Stimulated activated CD4-positive, alpha-beta T cell treated with anti-CD3 and anti-CD28 coated beads, TNF-alpha, amount 100 ng/mL, for 1 hour (primary cell): Measurements from ENCODE around the gene SLC38A11.

ENCODE experiments used
- DNase-seq, 3 donors: peaks; one replicate each; pipeline ENCODE4 v3.0.0-alpha.2; 2020; ENCODE audit warnings: low read depth in 3 of 3, low spot score in 1 of 3

The SLC38A11 gene

DNA sequence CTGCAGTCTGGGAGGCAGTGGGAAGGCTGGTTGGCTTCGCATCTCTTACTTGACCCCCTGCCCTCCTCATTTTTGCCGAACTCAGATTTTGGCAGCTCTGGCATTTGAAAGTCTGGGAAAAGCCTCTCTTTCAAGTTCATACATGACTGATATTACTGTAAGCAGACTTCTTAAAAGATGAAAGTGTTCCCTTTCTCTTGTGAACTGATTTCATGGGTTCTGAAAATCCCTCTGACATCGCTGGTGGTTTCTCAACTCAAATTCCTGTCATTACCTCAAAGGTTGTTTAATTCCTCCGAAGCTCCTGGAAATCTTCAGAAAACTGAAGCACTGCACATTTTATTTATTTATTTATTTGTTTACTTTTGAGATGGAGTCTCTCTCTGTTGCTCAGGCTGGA, 16.9 kb upstream of the SLC38A11 start:
- DNase-seq: no peak

DNA sequence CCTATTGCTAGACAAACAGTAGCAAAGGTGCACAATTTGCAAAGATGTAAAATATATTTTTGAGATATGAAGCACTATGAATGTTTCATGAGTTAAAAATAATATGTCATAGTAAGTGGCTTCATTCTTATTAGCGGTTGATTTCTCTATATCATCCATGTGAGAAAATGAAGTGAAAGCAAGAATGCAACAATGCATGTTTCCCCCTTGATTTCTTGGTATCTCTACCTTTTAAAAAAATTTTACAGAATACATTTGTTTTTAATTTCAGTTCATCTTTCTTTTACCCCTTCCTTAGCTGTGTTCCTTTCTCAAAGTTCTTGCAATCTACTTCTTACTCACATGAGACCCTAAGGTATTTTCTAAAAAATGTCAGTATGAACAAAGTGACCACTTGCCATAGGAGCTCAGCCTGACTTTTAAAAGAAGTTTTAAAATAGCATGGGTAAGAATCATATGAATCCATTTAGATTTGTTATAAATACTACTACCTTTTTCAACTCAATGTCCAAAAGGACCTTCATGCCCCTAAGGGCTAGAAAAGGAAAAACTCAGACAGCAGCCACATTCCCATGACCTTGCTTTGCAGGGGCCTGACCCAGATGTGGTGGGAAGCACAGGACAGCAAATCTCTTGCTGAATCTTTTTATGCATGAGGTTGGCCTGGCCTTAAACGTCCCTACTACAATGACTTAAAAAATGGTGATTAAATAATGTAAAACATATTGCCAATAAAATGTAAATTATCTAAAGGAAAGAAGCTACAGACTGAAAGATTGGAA, 14.8 kb upstream of the SLC38A11 start:
- no peak for DNase-seq

DNA sequence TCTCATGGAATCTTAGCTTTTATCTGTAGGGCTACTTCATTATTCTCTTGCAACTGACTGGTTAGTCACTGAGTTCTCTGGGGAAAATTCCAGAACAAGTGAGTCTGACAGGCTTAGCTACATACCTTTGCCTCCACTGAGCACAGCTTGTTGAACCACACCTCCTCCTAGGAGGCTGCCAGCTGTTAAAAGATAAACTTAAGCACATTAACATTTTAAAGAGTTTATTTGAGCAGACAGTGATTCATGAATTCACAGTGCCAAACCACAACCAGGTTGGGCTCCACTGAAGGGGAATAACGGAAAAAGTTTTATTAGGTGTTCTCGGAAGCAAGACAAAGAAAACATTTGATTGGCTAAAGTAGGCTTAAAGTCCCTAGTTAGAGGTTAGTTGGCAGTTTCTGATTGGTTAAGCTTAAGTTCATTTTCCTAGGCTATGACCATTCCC, 12.5 kb upstream of the SLC38A11 start:
- DNase-seq: no peak

DNA sequence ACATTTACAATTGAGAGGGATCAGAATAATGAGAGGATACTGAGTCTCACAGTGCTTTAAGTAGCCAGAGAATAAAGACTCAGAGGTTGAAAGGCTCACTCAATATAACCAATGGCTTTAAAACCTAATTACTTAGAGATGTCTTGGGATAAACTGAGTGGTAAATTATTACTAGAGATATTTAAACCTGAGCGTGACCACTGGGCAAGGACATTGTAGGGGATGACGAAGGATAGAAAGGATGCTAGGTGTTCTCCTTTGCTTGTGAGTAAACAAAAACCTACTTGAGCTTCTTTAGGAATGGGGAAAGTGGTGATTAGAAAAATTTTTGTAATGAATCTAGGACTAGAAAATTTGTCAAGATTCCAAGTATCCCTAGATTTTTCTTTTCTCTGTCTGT, 12.0 kb upstream of the SLC38A11 start:
- no peak for DNase-seq

DNA sequence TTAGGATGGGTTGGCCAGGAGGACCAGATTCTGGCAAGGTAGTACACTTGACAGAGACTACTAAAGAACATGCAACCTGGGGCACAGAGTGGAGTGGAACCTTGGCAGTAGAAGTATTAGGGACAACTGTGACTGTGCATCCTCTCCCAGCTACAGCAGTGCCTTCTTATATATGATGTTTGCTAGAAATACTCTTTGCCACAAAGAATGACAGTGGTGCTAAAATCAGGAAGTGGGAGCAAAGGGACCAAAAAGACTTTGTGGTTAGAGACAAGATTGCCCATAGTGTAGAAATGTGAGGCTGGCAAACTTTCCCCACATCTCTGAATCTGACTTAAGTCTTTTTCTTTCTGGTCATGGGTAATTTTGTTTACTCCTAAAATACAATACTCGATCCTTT, 9.4 kb upstream of the SLC38A11 start:
- no peak for DNase-seq

DNA sequence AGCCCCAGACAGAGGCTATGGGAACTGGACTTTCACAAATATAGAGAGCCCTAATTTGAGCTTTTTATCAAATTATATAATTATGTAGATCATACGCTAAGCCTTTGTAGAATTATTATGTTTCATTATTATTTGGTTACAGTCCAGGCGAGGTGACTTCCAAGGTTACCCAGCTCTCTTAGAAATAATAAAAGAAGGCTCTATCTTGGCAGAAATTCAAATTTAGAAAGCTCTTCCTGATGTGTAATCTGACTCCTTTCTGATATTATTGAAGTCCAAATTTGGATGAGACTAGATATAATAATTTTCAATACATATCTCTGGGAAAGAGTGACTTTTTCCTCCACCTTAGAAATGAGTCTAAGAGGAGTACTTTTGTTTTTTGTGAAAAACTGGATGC, 4.8 kb upstream of the SLC38A11 start:
- no peak for DNase-seq

DNA sequence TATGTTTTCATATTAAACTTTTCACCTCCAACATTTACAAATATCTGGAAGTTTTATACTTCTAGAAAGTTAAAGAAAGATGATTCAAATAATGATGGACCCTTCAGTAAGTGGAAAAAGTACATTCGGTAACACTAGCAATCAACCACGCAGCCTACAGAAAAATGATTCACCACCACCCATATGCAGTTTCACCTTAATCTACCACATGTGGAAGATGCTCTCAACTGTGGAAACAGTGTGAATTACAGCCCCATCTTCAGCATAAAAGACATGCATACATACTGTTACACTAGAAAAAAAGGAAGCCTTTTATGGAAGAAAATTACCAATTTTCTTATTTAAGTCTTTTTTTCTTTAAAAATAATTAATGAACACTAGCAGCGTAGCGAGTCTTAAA, 1.1 kb downstream of the SLC38A11 start:
- no peak for DNase-seq

DNA sequence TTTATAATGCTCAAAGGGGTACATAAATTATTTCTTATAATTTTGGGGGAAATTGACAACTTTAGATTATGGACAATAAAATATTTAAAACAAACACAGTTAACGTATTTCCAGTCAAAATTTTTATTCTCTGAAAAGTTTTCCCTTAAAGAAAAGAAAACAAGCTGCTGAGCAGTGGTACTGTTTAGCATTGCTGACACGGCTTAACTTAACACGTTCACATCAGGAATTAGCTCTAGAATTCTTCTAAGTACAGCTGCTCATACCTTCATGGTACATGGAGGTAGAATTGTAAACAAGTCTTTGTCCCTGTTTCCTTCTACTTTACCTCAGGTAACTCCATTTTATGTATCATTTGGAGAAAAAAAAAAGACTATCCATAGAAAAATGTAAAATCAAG, 2.0 kb downstream of the SLC38A11 start:
- DNase-seq: no peak

DNA sequence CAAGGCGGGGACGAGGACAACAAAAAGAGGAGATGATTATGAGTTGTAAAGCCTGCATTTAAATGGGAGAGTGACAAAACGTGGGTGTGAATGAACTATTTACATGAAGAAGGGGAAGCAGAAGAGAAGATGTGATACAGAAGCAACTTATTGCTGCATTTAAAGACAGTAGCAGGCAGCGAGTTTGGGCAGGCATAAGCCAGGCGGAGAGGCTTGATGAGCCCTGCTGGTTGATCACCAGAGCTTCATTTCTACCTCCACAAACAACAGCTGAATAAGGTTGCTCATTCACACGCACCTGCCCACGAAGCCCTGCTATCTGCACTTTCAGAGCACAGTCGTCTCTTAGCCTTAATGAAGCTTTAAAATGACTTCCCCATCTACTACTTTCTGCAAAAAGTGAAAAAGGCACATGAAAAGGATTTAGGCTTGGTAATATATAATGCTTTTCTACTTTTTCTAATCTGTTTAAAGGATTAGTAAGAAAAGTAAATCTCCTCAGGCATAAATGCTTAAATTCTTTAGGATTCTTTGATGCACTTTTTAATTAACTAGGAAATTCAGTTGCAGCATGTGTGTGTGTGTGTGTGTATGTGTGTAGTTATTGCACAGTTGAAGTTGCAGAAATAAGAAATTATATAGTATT, 3.1 kb downstream of the SLC38A11 start:
- no peak for DNase-seq

DNA sequence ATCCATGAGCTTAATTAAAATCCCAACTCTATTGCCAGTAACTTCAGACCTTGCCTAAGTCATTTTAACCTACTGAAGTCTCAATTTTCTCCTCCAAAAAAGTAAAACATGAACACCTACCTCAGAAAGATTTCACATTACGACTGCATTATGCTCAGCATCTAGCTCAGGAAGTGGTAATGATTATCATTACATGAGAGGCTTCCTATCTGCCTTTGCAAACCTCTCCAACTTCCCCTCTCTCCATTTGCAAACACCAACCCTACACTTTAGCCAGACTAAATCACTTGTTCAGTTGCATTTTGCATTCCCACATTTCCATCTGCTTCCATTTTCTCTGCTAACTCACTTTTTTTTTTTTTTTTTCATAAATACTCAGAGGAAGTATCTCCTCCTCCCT, 6.8 kb downstream of the SLC38A11 start:
- no peak for DNase-seq

DNA sequence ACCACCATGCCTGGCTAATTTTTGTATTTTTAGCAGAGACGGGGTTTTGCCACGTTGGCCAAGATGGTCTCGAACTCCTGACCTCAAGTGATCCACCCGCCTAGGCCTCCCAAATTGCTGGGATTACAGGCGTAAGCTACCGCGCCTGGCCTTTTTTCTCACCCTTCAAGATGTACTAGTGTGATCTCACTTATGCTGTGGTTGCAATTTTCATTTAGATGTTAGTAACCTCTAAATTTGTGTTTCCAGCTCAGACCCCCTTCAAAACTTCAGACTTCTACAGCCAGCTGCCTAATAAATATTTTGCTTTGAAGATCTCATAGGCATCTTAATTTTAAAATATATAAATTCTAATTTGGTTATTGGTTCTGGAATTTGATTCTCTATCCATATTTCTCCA, 8.0 kb downstream of the SLC38A11 start:
- DNase-seq: no peak

DNA sequence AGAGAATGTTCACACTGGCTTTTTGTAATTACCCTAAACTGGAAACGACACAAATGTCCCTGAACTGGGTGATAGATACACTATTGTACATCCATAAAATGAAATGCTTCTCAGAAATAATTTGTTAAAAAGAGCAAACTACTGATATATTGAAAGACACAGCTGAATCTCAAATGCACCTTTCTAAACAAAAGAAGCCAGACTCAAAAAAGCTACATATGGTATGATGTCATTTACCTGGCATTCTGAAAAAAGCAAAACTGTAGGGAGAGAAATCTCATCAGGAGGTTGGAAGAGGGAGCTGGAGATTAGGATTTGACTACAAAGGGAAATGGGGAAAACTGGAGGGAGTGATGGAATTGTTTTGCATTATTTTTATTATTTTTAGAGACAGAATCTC, 12.0 kb downstream of the SLC38A11 start:
- no peak for DNase-seq

DNA sequence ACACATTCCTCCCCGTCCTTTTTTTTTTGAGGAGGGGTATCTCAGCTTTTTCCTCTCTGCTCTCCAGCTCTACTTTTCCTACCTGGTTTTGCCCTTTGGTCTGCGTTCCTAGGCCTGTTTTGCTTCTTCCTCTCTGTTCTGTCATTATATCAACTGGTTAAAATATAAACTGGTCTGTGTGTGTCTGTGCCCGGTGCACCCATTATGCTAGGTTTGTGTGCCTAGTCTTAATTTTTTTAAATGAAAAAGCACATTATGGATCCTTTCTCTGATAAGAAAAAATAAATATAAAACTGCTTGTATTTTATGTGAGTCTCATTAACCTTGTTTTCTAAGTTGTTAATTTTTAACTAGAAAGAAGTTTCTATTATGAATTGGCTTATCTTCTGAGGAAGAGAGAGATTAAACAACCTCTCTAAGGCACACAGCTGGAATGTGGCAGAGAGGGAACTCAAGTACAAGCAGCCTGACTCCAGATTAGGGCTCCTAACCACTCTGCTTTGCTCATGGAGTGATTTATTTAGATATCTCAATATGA, 17.4 kb downstream of the SLC38A11 start:
- no peak for DNase-seq

DNA sequence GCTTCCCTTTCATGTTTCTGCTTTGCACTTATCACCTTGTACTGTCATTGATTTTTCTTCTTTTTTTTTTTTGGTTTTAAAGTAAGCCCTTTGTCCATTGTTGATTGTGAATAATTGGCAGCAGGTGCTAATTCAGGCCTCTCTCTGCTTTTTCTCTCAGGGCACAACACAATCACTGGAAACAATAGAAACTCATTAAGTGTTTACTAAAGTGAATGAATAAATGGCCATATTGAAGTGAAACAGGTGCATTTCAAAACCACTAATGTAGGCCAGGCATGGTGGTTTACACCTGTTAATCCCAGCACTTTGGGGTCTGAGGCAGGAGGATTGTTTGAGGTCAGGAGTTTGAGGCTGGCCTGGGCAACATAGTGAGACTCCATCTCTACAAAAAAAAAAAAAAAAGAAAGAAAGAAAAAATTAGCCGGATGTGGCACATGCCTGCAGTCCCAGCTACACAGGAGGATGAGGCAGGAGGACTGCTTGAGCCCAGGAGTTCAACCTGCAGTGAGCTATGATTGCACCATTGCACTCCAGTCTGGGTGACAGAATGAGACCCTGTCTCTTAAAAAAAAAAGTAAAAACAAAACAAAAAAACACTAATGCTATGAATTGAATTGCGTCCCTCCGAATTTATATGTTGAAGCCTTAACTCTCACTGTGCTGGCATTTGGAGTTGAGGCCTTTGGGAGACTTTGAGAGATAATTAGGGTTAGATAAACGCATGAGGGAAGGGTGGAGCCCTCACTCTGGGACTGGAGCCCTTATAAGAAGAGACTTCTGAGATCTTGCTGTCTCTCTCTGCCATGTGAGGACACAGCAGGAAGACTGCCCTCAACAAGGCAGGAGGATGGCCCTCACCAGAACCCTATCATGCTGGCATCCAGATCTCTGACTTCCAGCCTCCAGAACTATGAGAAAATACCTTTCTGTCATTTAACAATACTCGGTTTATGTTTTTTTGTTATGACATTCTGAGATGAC, 19.9 kb downstream of the SLC38A11 start:
- no peak for DNase-seq

DNA sequence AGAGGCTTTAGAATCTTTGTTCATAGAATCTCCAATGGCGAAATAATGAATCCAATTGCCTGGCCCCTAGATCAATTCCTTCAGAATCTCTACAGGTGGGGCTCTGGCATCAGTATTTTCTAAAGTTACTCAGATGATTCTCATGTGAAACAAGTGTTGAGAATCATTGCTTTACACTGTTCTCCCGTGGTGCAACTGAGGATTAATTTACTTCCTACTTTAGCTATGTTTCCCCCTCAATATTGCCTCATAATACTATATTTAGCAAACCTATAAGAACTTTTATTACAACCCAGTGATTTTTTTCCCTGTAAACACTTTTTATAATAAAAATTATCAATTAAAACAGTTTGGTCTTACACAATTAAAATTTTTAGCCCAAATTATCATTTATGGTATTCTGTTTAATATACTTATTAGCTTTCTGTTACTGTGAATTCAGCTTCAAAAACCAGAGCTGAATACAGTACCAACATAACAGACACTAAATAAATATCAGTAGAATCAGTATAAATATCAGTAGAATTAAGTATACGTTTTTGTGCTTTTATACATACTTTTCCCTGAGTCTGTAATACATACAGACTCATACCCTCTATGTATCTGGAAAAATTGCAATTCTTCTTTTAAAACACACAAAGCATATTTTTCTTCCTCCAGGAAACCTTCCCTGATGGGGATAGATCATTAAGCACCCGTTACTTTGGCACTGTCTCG, 20.8 kb downstream of the SLC38A11 start:
- no peak for DNase-seq

DNA sequence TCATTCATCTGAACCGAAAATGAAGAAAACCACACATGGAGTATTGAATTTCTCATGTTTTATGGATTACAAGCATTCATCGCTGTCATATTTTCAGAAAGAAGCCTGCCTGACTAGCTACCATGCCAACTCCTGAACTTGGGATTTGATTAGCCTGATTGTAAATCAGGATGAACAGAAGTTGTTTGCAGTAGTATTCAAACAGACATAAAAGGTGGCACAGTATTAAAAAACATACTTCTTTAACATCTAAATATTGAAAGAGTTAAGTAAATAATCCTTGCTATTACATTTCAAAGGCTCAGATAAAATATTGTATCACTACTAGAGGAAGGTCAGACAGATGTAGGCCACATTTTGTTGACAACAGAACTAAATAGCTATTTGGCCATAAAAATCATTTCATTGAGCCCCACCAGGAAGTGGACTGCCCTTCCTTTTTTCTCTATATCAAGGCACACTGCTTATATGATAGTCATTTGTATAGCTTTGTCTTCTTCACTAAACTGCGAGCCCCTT, 21.6 kb downstream of the SLC38A11 start:
- DNase-seq: no peak

DNA sequence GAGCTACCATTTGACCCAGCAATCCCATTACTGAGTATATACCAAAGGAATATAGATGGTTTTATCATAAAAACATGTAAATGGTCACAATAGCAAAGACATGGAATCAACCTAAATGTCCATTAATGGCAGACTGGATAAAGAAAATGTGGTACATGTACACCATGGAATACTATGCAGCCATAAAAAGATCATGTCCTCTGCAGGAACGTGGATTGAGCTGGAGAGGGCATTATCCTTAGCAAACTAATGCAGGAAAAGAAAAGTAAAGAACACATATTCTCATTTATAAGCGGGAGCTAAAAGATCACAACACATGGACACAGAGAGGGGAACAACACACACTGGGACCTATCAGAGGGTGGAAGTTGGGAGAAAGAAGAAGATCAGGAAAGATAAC, 22.9 kb downstream of the SLC38A11 start:
- DNase-seq: no peak

DNA sequence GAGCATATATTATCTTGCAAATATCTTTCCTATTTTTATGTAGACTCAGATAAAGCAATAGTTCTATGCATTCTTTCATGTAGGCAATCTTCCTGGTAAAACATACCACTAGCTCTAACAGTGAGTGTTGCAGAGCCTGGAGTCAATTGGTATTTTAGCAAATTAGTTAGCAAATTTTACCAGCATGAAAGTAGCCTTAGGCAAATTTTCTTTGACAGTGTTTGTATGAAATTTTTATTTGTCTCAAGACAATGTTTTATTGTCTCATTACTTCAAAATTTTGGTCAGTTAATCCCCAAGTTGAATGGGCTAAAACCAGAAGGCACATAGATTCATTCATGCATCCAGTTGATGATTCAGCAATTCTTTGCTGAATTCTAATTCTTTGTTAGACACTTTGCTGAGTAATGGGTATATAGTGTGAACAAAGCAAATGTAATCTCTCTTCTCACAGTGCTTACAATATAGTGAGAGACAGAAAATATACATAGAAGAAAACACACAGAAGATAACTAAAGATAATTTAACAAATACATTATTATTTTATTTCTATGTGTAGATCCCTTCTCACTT, 27.1 kb downstream of the SLC38A11 start:
- no peak for DNase-seq

DNA sequence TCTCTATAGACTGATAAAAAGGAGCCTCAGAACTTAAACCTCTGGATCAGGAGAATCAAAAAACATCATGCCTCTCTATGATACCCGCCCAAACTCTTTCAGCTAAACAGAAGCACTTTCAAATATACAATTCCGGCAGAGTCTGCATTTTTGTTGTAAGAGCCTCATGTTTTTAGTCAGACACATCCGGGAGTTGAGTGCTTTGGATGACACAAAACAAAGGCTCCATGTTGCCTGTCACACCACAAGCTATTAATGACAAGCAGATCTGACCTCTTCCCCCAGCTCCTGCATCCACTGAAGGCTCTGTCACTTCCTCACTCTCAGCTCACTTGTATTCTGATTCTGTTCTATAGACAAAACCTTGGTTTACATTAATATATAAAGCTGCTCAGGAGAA, 33.2 kb downstream of the SLC38A11 start:
- DNase-seq: no peak

DNA sequence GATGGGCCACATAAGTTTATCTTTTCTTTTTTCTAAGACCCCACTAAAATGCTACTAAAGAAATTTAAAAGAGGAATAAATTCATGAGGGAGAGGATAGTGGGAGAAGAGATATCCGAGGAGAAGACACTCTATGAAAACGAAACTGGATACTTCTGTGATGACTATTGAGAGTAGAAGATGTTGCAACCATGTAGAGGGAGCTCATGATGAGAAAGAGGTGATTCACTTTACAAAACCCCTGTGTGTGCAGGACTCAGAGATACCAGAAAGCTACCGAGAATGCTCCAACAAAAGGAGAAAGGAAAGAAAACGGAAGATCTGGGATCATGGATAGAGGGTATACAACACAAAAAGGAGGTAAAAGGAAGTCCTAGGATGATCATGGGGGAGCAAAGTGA, 34.9 kb downstream of the SLC38A11 start:
- no peak for DNase-seq
